PC-9 (cell line): ENCODE data around the gene LRRC14B. TPM values are rescaled to one million over a fixed set of nuclear protein-coding genes. Genes with fewer than 3 reads are reported as not detected.

Experiments used
- BruUV-seq: library from RNA; stranded (reverse); fragments of 400-500 nt; replicated peaks from 2 replicates; lab custom pipeline; 2021; lab: Mats Ljungman, UMichigan
- CTCF ChIA-PET: fragments of 300-600 bp; sonication (Branson Sonifier 250); formaldehyde crosslinking; loops from one replicate; lab custom pipeline; 2022; ENCODE audit warnings: antibody characterized with exemption; lab: Charles Lee
- POLR2A ChIA-PET: fragments of 300-600 bp; sonication (Branson Sonifier 250); formaldehyde crosslinking; loops from one replicate; lab custom pipeline; 2022; ENCODE audit warnings: antibody characterized with exemption; ENCODE audit not compliant: unreplicated experiment; lab: Charles Lee
- DNase-seq, 2 experiments: peaks; one replicate each; pipeline versions ENCODE4 v3.0.0 to v3.0.0-alpha.2; 2015 to 2022; ENCODE audit warnings: mixed read lengths in 1 of 2
- H2AFZ ChIP-seq: fragments of 200-600 bp; sonication (generic); 2 replicates; pipeline ENCODE4 v1.8.1; 2017; ENCODE audit warnings: antibody characterized with exemption
- H3F3A ChIP-seq: fragments of 200-600 bp; sonication (generic); 2 replicates; pipeline ENCODE4 v1.8.1; 2017; ENCODE audit warnings: antibody characterized with exemption, mild to moderate bottlenecking, low read depth; ENCODE audit not compliant: insufficient read depth
- H3K27ac ChIP-seq: fragments of 200-600 bp; sonication (generic); 2 replicates; pipeline ENCODE4 v1.6.1; 2016; ENCODE audit warnings: mixed run types
- H3K27me3 ChIP-seq: fragments of 200-600 bp; sonication (generic); 2 replicates; pipeline ENCODE4 v1.6.1; 2016; ENCODE audit warnings: low read depth, mixed run types; ENCODE audit not compliant: insufficient read depth
- H3K36me3 ChIP-seq: fragments of 200-600 bp; sonication (generic); 2 replicates; pipeline ENCODE4 v1.6.1; 2016; ENCODE audit warnings: low read depth, mixed run types
- H3K4me1 ChIP-seq: fragments of 200-600 bp; sonication (generic); replicated peaks from 2 replicates; pipeline ENCODE4 v1.6.1; 2016; ENCODE audit warnings: mixed run types; ENCODE audit not compliant: insufficient read depth
- H3K4me2 ChIP-seq: fragments of 200-600 bp; sonication (generic); 2 replicates; pipeline ENCODE4 v1.6.1; 2017; ENCODE audit warnings: mixed run types
- H3K4me3 ChIP-seq: fragments of 200-600 bp; sonication (generic); 2 replicates; pipeline ENCODE4 v1.6.1; 2016; ENCODE audit warnings: mixed run types
- H3K79me2 ChIP-seq: fragments of 200-600 bp; sonication (generic); 2 replicates; pipeline ENCODE4 v1.6.1; 2017; ENCODE audit warnings: low read depth, mixed run types
- H3K9me2 ChIP-seq: fragments of 200-600 bp; sonication (generic); 2 replicates; pipeline ENCODE4 v1.8.1; 2017; ENCODE audit warnings: mild to moderate bottlenecking; ENCODE audit not compliant: insufficient read depth
- H3K9me3 ChIP-seq: fragments of 200-600 bp; sonication (generic); 2 replicates; pipeline ENCODE4 v1.8.1; 2016; ENCODE audit warnings: low read depth; ENCODE audit not compliant: insufficient read depth
- H4K20me1 ChIP-seq: fragments of 200-600 bp; sonication (generic); 2 replicates; pipeline ENCODE4 v1.8.1; 2017; ENCODE audit not compliant: insufficient read depth
- CTCF ChIP-seq: fragments of 200-600 bp; sonication (generic); conservative IDR thresholded peaks from 2 replicates; pipeline ENCODE4 v1.6.1; 2017; ENCODE audit warnings: mixed run types, antibody characterized with exemption, mild to moderate bottlenecking, moderate library complexity
- EZH2 ChIP-seq: fragments of 200-600 bp; sonication (generic); IDR thresholded peaks from 2 replicates; pipeline ENCODE4 v1.8.0; 2017; ENCODE audit warnings: antibody characterized with exemption, low read depth
- intact Hi-C: fragments of 100-400 bp; cut with micrococcal nuclease; formaldehyde crosslinking; loops from one replicate; pipeline ENCODE4 v1.10.0; 2022; ENCODE audit not compliant: unreplicated experiment
- total RNA-seq: library from RNA; stranded (reverse); gene quantifications from 2 replicates; pipeline ENCODE4 v1.2.3, GENCODE V29; 2021

The LRRC14B gene
- total RNA-seq, 1 experiment from 2014 or later: not detected

GRCh38 chr5:206927-207536 lies 15.7 kb downstream of the LRRC14B start:
- Histone ChIP-seq H3K4me3 (no peak overlapping the region), H3K36me3 (peaks cover 6% of the 10 kb centered on the region; the same call in 1 of the 2 replicates), H3K4me2 (no peak overlapping the region), H3K9me3 (no peaks in the 10 kb centered on the region), H3K4me1 (no peaks in the 10 kb centered on the region), H3F3A (no peaks in the 10 kb centered on the region), H3K79me2 (peaks cover 22% of the 10 kb centered on the region), H2AFZ (no peak overlapping the region), H3K9me2 (no peaks in the 10 kb centered on the region), H4K20me1 (peaks cover 40% of the 10 kb centered on the region), H3K27ac (no peak overlapping the region), H3K27me3 (no peaks in the 10 kb centered on the region)
- POLR2A ChIA-PET: no interaction called here
- intact Hi-C loops: no loop called here
- CTCF ChIA-PET: no interaction called here
- TF ChIP-seq CTCF: no peak
- no peak for TF ChIP-seq EZH2
- no TSS peak for BruUV-seq
- DNase-seq: no peak

GRCh38 chr5:207599-207998 lies 16.3 kb downstream of the LRRC14B start:
- H3K4me1 ChIP-seq: no peaks in the 10 kb centered on the region
- CTCF ChIA-PET: no interaction called here
- peaks cover 22% of the 10 kb centered on the region for H3K79me2 ChIP-seq
- intact Hi-C loops: no loop called here
- H3K4me2 ChIP-seq: no peak overlapping the region
- H3K9me2 ChIP-seq: no peaks in the 10 kb centered on the region
- H3K27me3 ChIP-seq: no peaks in the 10 kb centered on the region
- H3K4me3 ChIP-seq: no peak overlapping the region
- H3F3A ChIP-seq: no peaks in the 10 kb centered on the region
- peaks cover 6% of the 10 kb centered on the region; the same call in 1 of the 2 replicates for H3K36me3 ChIP-seq
- BruUV-seq: no TSS peak
- DNase-seq: no peak
- H2AFZ ChIP-seq: no peak overlapping the region
- TF ChIP-seq EZH2 (no peak), CTCF (no peak)
- H3K27ac ChIP-seq: no peak overlapping the region
- peaks cover 40% of the 10 kb centered on the region for H4K20me1 ChIP-seq
- POLR2A ChIA-PET: no interaction called here
- no peaks in the 10 kb centered on the region for H3K9me3 ChIP-seq

- POLR2A ChIA-PET: no interaction called here
- peaks cover 26% of the 10 kb centered on the region for H3K79me2 ChIP-seq
- H3K4me3 ChIP-seq: no peak overlapping the region
- H3K9me3 ChIP-seq: no peaks in the 10 kb centered on the region
- no peak overlapping the region for H2AFZ ChIP-seq
- peaks cover 6% of the 10 kb centered on the region; the same call in 1 of the 2 replicates for H3K36me3 ChIP-seq
- no peak overlapping the region for H3K4me2 ChIP-seq
- CTCF ChIA-PET: no interaction called here
- no peaks in the 10 kb centered on the region for H3F3A ChIP-seq
- TF ChIP-seq CTCF (no peak), EZH2 (no peak)
- H3K27ac ChIP-seq: no peak overlapping the region
- no peaks in the 10 kb centered on the region for H3K4me1 ChIP-seq
- H3K27me3 ChIP-seq: no peaks in the 10 kb centered on the region
- H4K20me1 ChIP-seq: peaks cover 40% of the 10 kb centered on the region
- no peak for DNase-seq
- no TSS peak for BruUV-seq
- no peaks in the 10 kb centered on the region for H3K9me2 ChIP-seq
- intact Hi-C loops: no loop called here
These were observed 17.3 kb downstream of the LRRC14B start for GRCh38 chr5:208449-209114.
